Measurements from ENCODE around the gene ABHD14A.
"Not testable (repeated sequence)": the region's sequence is repeated elsewhere in the genome, so short reads cannot be mapped to it uniquely, and the experiment has no call there.

The ABHD14A gene

DNA sequence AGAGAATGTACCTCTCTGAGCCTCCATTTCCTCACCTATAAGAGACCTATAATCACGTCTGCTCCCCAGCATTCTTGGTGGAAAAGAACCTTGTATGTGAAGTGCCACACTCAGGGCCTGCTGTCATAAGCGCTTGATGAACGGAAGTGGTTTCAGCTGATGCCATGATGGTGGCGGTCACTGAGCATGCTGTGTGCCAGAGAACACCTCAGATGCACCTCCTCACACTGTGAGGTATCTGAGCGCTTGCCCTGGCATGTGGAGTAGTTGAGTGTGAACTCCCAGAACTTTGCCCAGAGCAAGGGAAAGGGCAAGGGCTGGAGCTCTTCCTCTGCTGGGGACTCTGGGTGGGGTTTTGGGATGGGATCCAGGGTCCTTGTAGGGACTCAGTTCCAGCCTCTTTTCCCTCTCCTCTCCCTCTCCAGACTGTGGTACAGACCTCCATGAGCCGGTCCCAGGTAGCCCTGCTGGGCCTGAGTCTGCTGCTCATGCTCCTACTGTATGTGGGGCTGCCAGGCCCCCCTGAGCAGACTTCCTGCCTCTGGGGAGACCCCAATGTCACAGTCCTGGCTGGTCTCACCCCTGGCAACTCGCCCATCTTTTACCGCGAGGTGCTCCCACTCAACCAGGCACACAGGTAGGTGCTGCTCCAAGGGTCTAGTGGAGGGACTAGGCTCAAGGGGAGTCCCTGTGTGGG lies 2.7 kb downstream of the ABHD14A start:
- peak; percentile 76 for DNase-seq

DNA sequence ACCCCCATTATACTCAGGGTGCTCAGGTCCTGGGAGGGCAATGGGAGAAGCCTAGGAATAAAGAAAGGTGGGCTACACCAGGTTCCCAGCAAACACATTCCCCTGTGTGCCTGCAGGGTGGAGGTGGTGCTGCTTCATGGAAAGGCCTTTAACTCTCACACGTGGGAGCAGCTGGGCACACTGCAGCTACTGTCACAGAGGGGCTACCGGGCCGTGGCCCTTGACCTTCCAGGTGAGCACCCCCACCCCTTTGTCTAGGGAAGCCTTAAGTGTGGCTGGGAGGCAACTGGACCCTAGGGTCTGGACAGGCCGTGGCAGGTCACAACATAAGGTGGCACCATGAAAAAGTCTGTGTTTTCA lies 3.3 kb downstream of the ABHD14A start:
- no peak for DNase-seq

DNA sequence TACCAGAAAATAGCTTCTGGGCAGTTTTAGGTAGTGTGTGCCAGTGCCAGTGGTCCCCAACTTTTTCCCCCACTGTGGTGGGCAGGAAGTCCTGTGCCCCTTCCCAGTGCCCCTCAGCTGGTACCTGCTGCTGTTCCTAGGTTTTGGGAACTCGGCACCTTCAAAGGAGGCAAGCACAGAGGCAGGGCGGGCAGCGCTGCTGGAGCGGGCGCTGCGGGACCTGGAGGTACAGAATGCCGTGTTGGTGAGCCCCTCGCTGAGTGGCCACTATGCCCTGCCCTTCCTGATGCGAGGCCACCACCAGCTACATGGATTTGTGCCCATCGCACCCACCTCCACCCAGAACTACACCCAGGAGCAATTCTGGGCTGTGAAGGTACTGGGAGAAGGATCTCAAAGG lies 5.4 kb downstream of the ABHD14A start:
- no peak for DNase-seq

GRCh38 chr3:51982352-51982837 lies 7.5 kb downstream of the ABHD14A start:
- DNase-seq: peak; percentile 73

DNA sequence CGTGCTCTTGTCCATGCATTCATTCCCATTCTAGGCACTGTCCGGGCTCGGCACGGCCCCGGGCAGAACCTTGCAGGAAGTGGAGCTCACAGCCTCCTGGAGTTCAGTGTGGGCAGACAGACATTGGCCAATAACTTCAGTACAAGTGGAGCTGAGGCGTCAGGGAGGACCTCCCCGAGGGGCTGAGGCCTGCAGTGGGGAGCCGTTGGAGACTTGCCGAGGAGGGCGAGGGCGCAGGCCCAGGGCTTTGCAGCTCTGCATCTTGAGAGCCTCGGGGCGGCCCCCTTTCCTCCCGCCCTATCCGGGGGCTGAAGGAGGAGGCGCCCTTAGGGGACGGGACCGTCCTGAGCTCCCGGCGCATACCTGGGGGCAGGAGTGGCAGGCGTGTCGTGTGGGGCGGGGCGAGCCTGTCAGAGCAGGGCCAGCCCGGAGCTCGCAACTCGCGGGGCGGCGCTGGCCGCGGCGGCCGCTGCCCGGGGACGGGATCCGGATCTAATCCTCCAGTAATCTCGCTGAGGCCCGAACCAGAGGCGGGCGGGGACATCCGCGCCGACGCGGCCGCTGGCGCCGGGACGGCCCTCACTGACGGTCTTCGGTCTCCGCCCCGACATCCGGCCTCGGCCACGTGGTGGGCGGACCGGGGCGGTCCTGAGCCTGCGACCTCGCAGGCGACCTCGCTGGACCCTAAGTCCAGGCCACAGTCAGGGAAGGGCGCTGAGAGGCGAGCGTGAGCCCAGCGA lies 8.1 kb downstream of the ABHD14A start, which contains the start of gene ACY1:
Gene ACY1 (plus strand): TSS at position 698 of the 740 bp plus-strand sequence. CDS start 530 bp downstream, outside the sequence.
- DNase-seq: peak; percentile 90

- DNase-seq: no peak
Observed at GRCh38 chr3:51983578-51984268, 8.9 kb downstream of the ABHD14A start.

GRCh38 chr3:51984269-51984647 lies 9.4 kb downstream of the ABHD14A start:
- DNase-seq: no peak

DNA sequence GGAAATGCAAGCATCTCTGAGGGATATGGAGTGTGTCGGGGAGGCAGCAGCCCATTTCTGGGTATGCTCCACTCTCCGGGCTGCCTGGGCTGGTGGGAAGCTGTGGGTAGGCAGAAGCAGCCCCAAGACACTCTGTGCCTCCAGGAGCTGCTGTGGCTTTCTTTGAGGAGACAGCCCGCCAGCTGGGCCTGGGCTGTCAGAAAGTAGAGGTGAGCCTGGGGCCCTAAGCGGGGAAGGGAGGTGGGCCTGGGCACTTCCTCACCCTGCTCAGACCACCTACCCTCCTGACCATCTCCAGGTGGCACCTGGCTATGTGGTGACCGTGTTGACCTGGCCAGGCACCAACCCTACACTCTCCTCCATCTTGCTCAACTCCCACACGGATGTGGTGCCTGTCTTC lies 10.2 kb downstream of the ABHD14A start:
- DNase-seq: no peak

DNA sequence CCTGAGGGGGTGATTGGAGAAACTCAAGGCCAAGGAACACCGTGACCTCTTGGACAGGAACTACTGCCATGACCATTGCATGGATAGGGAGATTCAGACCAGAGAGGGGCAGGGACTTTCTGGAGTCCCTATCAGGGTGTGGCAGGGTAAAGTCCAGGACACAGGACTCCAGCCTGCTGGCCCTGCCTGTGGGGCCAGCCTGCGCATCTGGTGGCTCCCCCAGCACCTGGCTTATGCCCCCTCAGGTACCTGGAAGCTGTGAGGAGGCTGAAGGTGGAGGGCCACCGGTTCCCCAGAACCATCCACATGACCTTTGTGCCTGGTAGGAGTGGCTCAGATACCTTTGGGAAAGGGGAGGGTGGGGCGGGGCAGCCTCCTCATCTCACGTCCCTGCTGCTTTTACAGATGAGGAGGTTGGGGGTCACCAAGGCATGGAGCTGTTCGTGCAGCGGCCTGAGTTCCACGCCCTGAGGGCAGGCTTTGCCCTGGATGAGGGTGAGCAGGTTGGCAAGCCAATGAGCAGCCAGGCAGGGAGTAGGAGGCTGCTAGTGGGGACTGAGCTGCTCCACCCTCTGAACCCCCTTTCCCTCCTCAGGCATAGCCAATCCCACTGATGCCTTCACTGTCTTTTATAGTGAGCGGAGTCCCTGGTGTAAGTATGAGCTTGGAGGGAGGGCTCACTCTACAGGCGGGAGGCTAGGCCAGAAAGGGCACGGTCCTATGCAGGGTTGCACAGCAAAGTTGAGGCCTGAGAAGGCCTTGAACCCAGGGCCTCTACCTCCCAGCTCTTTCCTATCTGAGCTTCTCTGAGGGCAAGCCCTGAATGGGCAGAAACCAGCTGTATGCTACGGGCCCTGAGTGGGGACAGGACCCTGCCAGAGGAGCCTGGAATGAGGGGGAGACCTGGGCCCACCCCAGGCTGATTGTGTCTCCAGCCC lies 11.4 kb downstream of the ABHD14A start:
- DNase-seq: no peak

DNA sequence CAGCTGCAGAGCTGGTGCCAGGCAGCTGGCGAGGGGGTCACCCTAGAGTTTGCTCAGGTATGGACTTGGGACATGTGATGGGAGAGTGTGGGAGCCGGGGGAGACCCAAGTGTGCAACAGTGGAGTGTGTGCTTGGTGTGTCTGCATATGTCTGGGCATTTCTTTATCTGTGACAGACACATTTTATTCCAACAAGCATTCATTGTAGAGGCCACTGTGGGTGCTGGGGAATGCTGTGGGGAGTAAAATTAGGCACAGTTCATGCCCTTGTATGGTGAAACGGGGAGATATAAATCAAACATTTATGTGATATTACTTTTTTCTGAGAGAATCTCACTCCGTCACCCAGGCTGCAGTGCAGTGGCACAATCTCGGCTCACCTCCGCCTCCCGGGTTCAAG lies 12.7 kb downstream of the ABHD14A start:
- DNase-seq: no peak

- no peak for DNase-seq
Observed at GRCh38 chr3:51988286-51989146, 13.7 kb downstream of the ABHD14A start.

DNA sequence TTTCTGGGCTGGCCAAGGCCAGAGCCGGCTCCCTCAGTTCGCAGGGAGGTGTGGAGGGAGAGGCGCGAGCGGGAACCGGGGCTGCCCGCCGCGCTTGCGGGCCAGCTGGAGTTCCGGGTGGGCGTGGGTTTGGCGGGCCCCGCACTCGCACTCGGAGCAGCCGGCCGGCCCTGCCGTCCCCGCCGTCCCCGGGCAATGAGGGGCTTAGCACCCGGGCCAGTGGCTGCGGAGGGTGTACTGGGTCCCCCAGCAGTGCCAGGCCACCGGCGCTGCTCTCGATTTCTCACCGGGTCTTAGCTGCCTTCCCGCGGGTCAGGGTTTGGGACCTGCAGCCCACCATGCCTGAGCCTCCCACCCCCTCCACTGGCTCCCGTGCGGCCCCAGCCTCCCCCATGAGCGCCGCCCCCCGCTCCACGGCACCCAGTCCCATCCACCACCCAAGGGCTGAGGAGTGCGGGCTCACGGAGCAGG lies 15.7 kb downstream of the ABHD14A start:
- DNase-seq: not testable (repeated sequence)

DNA sequence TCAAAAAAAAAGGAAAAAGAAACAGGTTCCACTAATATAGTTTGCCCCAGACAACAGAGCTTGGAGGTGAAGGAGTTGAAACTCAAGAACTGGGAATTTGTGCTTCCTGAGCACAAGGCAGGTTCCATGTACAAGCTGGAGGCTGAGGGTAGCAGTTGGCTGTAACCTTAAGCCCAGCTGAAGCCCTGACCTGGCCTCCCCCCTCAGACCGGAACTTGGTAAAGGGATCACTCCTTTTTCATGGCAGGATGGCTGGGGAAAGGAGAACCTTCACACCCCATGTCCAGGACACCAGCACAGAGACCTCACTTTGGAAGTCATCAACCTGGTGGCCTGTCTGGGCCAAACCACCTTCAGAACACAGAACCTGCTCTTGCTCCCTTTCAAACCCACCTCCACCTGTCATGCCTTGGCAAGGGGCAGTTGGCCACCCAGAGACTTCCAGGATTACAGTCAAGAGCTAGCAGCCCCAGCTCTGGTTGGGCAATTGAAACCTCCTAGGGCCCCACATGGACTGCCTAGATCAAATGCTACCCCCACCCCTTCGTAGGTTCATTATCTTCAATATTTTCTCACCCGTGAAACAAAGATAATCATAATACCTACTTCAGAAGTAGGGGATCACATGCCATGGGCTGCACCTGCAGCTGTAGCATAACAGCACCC lies 17.3 kb downstream of the ABHD14A start:
- DNase-seq: no peak

DNA sequence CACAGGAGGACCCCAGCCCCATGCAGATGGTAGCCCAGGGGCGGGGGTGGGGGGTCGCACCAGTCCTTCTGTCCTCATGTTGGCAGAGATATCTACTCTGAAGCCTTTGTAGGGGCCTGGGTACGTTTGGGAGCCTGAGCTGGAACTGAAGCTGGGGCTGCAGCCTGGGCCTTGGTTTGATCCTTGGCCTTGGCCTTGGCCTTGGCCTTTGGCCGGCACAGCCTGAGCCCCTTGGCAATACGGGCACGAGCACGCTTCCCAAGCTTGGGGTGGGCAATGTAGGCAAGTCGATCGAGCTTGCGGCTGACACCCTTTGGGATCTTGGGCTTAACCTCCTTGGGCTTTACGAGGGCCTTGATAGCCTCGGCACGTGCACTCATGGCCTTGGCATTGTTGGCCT lies 18.8 kb downstream of the ABHD14A start:
- DNase-seq: not testable (repeated sequence)

- no peak for DNase-seq
Observed at GRCh38 chr3:51994530-51994929, 19.7 kb downstream of the ABHD14A start.

DNA sequence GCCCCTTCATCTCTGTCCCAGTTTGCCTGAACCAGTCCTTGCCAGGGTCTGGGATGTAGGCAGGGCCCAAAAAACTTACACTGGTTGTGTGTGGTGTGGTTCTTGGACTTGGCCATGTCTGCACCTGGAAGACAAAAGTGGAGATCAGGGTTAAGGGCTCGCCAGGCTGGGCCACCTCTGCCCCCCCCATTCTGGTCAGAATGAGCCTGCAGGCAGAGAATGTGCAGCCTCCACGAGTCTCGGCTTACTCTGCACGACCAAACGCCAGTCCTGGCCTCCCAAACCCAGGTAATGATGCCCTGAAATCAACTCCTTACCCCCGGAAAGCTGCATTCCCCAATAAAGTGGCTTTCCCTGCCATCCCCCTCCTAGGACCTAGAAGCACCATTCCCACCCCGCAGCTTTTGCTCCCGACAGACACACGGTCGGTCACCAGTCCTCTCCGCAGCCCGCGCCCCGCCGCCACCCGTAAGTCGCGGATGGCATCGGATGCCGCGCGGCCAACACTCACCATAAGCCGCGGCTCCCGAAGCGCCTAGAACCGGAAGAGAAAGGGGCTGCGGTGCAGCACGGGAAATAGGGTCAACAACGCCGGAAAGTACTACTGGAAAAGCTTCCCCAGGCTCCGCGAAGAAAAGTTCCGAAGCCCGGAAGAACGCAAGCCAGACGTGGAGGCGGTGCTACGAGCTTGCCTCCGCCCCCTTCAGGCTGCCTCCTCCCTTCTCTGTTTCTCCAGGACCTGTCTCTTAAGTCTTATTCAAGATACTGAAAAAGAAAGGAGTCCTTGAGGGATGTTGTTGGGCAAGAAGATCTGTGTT lies 20.7 kb downstream of the ABHD14A start, which contains the start of gene RPL29:
Gene RPL29 (minus strand): TSS at position 550 of the 818 bp plus-strand sequence. CDS start 434 bp downstream, at position 116.
- peak; percentile 96 for DNase-seq

DNA sequence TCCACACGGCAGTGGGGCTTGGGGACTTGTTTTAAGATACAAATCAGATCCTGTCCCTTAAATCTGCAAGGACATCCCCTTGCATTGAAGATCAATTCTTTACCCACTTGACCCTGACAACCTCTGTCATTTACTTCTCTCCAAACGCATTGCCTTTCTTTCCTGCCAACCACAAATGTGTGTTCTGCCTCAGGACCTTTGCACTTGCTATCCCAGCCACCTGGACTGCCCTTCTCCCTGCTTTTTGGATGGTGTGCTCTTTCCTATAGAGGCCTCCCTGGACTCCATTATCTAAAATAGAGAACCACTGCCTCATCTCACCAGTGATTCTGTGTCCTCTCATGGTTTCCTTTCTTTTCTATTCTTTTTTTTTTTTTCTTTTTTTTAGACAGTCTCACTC lies 22.3 kb downstream of the ABHD14A start:
- no peak for DNase-seq

DNA sequence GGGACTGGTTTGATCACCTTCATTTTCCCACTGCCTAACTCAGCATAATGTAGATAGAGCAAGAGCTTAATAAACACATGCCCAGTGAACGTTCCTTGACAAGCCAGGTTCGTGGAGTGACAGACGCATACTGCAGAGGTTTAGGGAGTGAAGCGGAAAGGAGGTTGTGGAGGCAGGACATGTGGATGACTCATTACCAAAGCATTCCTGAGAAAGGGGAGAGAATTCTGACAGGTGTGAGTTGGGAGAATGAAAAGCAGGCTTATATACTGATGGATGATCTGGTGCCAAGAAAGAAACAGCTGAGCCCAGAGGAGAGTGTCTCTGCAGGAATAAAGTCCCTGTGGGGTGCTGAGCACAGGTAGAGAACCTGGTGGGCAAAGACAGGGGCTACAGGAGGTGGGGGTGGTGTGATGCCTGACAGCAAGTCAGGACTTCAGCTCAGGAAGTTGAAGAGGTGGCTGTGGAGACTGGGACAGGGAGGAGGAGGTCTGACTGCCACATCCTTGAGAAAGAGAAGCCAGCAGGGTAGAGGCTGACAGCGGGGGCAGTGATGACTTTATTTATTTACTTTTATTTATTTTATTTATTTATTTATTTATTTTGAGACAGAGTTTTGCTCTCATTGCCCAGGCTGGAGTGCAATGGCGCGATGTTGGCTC lies 23.2 kb downstream of the ABHD14A start:
- no peak for DNase-seq

- no peak for DNase-seq
Observed at GRCh38 chr3:51998774-51999173, 23.9 kb downstream of the ABHD14A start.
